ENCODE results near the gene PAQR8.

The PAQR8 gene

DNA sequence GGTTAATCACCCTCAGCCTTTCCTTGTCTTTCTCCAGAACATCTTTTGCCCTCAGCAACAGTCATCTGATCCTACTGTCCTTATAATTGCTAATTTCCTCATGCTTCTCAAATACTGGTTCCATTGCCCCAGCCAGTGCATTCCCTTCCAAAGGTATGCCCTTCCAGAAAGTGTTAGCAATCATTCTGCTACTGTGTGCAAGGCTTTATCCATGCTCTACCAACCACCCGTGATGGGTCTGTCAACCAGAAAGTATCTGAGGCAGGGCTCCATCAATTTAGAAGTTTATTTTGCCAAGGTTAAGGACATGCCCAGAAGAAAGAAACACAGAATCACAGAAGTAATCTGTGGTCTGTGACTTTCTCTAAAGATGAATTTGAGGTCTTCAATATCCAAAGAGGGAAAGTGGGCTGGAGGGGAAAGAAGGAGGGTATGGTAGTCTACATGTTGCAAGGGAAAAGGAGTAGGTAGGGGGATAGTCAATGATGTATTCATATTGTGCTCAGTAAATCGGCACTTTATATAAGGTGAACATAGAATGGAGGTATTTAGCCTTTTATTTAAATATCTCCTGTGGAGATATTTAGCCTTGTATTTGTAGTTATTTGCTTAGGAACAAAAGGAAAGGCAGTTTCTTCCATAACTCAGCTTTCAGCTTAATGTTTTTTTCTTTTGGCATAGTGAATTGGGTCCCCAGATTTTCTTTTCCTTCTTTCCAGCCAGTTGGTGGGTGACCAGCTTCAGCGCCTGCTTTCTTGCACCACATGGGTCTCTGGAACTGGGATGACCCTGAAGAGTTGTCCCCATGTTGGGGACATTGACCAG, 35.2 kb upstream of the PAQR8 start:
- DNase-seq (ENCODE audit: extremely low read depth, low read depth) = no peak
- TF ChIP-seq, protein P1, sequence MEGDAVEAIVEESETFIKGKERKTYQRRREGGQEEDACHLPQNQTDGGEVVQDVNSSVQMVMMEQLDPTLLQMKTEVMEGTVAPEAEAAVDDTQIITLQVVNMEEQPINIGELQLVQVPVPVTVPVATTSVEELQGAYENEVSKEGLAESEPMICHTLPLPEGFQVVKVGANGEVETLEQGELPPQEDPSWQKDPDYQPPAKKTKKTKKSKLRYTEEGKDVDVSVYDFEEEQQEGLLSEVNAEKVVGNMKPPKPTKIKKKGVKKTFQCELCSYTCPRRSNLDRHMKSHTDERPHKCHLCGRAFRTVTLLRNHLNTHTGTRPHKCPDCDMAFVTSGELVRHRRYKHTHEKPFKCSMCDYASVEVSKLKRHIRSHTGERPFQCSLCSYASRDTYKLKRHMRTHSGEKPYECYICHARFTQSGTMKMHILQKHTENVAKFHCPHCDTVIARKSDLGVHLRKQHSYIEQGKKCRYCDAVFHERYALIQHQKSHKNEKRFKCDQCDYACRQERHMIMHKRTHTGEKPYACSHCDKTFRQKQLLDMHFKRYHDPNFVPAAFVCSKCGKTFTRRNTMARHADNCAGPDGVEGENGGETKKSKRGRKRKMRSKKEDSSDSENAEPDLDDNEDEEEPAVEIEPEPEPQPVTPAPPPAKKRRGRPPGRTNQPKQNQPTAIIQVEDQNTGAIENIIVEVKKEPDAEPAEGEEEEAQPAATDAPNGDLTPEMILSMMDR (IDR thresholded peaks at IDR 0.05; ENCODE audit: low read depth, low read length) = no peak

DNA sequence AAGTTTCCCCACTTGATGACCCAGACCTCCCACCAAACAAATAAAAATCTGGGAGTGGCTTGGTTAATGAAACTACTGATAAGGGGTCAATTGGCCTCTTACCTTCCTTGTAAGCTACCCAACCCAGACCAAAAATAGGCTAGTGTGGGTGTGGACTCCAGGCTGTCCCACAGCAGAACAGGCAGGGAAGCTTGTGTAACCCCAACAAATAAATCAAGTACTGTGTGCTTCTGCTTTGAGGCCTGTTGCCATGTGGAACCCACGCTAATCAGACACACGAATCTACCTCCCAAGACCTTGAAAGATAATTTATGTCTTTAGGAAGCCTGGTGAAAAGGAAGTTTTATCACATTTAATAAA, 33.7 kb upstream of the PAQR8 start:
- TF ChIP-seq, protein P1 (IDR thresholded peaks at IDR 0.05; ENCODE audit: low read depth, low read length) = no peak
- no peak for DNase-seq (ENCODE audit: extremely low read depth, low read depth)

DNA sequence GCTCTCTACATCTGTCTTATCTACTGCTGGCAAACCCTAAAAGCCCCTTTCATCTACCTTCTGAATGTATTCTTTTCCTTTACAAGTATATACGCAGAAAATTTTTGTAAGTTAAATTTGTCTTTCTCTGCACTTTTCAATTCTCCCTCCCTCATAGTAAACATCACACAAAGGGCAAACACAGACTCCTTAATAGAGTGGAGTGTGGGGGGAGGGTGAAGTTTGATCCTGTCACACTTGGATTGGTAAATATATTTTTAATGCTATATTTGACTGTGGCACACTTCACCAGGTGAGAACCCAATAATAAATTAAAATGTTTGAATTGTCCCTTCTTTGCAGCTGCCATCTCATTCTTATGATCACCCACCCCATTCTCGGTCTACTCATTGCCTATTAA, 33.2 kb upstream of the PAQR8 start:
- DNase-seq (ENCODE audit: extremely low read depth, low read depth) = no peak
- TF ChIP-seq, protein P1 (IDR thresholded peaks at IDR 0.05; ENCODE audit: low read depth, low read length) = no peak

DNA sequence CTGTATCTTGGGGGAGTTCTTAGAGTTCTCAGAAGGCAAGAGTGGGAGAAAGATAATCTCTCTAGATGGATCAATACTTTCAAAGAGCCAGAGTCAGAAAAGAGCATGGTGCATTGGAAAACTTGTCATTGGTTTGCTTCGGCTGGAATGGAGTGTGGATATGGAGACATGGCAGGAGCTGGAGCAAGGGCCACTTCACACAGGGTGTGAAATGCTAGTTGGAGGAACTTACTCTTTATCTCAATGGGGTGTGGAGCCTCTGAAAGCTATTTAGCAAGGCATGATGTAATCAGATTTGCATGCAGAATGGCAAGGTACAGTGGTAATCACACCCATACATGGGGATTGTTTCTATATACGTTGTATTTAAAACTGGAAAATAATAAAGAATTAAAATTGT, 31.5 kb upstream of the PAQR8 start:
- TF ChIP-seq, protein P1 (IDR thresholded peaks at IDR 0.05; ENCODE audit: low read depth, low read length) = no peak
- DNase-seq (ENCODE audit: extremely low read depth, low read depth) = no peak

DNA sequence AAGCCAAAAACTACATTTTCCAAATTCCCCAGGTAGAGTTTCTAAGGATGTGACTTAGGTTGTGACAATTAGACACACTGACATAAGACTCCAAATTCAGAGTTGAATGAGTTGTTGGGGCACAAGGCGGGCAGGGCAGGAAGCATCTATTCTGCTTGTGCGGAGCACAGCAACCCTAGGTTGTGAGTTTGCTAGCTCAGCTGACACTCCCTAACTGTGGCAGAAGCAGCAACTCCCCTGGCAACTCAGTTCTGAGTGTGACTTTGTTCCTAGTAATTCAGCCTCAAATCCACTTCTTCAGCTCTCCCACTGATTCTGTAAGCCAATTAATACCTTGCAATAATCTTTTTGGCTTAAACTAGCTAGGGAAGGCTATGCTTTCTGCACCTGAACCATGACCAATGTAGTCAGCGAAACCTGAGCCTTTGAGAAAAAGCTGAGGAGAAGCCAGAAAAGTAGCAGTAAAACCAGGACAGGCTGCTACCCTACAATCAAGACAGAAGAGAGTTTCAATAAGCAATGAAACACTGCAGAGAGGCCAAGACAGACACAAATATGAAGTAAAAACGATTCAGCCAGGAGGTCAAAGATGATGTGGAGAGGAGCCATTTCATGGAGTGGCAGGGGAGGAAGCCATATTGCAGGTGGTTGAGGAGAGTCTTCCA, 30.0 kb upstream of the PAQR8 start:
- no peak for DNase-seq (ENCODE audit: extremely low read depth, low read depth)
- TF ChIP-seq, protein P1 (IDR thresholded peaks at IDR 0.05; ENCODE audit: low read depth, low read length) = no peak

DNA sequence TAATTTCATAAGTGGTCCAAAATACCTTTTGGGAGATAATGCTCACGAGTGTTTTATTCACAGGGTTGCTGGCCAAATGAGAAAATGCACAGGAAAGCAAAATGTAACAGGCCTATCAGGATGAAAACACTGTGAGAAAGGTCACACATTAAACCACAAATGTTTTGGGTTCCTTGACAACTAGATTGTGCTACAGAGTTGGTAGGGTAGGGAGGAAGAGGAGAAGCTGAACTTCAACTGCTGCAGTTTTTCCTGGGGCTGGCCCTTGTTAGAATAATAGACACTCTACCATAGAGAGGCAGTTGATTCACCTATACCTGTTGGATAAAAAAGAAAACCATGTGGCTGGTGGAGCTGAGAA, 28.1 kb upstream of the PAQR8 start:
- no peak for DNase-seq (ENCODE audit: extremely low read depth, low read depth)
- TF ChIP-seq, protein P1 (IDR thresholded peaks at IDR 0.05; ENCODE audit: low read depth, low read length) = no peak

DNA sequence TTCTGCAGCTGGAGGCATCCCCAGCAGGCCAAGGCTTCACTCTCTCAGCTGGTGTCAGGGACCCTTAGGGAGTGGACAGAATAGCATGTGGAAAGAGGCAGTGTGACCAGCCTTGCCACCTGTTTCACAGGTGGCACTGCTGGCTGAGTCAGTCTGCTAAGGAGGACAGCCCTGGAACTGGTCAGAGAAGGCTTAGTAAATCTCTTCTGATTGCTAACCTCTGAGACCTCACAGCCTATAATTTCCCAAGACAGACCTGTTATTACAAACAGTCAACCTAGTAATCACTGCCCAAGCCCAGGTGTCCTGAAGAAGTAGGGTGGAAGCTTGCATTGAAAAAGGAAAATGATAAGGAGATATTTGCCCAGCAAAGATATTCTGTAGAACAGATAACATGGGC, 26.4 kb upstream of the PAQR8 start:
- no peak for DNase-seq (ENCODE audit: extremely low read depth, low read depth)
- TF ChIP-seq, protein P1 (IDR thresholded peaks at IDR 0.05; ENCODE audit: low read depth, low read length) = no peak
